DMS79 treated with DMSO at 0.1 percent for 48 hours (cell line): ENCODE results near the gene RNF148.

Experiments used
- DNase-seq: peaks from one replicate; lab custom pipeline; 2025; lab: John Stamatoyannopoulos, UW

Gene RNF148, protein sequence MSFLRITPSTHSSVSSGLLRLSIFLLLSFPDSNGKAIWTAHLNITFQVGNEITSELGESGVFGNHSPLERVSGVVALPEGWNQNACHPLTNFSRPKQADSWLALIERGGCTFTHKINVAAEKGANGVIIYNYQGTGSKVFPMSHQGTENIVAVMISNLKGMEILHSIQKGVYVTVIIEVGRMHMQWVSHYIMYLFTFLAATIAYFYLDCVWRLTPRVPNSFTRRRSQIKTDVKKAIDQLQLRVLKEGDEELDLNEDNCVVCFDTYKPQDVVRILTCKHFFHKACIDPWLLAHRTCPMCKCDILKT

DNA sequence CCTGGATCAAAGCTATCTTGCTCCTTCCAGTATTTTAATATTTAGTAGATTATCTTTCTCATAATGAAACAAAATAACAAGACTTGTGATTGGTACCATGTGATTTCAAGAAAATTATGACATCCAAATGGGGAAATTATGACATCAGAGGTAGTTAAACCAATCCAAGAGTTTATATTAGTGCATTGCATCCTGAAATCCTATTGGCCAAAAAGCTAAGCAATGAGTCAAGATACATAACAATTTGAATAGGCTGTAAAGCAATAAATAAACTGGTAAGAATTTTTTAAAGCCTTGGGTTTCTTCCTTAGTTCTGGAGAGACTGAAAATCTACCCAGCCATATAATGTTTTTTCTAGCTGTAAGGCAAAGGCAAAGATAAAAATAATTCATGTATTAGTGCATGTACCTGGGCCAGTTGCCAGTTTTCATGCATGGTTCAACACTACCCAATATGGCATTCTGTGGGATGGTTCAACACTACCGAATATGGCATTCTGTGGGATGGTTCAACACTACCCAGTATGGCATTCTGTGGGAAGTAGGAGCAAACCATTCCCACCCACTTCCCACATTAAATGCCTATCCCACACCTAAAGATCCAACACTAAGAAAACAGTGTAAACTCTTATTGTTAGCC lies at the start of gene RNF148:
Gene RNF148 (minus strand): TSS at position 51 of the 639 bp plus-strand sequence. CDS start 172 bp downstream, outside the sequence.
- no peak for DNase-seq

DNA sequence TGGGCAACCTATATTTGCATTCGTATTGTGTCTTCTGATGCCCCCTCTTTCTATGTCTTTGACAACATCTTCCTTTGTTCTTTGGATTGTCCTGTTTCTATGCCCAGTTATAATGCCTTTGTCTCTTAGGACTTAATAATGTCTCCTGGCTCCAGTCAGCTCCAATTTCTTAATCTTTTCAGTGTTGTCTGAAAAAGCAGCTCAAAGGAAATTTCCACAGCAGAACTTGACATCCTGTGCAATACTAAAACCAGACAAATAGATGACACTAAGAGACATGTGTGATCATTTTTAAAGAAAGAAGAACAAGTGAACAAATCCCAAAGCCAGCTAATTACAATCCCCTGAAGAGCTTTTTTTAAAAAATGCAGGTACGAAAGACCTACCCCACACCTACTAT lies 47.7 kb upstream of the RNF148 start:
- no peak for DNase-seq

DNA sequence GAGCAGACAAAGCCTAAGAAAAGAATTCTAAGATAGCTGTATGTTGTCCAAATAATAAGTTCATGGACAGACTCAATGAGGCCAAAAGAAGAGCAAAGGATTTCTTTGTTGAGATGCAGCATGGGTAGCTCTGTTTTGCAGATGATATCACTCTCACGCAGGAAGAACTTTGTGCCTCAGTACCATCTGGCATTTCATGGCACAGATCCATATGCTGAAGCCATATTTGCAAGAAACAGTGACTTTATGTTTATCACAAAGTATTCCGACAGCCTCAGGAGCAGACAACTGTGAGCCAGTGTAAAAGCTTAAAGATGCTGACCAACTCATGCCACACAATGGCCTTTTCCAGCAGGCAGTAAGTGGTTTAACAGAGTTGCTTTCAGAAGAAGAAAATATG lies 45.5 kb upstream of the RNF148 start:
- DNase-seq = no peak

DNA sequence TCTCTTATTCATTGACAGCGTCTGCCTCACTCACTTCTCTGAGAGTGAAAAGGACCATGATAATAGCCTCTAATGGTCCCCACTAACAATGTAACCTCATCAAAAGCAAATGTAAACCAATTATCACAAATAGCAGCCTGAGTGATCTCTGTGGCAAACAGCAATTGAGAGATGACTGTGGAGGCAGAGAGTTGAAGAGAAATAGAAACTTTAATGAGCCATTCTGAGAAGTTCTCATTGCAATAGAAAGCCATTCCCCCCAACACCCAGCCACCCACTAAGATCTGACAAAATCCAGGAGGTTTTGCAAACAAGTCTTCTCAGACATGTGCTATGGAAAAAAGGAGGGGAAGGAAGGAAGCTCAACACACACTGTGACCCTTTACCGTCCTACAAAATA lies 44.2 kb upstream of the RNF148 start:
- DNase-seq = no peak

DNA sequence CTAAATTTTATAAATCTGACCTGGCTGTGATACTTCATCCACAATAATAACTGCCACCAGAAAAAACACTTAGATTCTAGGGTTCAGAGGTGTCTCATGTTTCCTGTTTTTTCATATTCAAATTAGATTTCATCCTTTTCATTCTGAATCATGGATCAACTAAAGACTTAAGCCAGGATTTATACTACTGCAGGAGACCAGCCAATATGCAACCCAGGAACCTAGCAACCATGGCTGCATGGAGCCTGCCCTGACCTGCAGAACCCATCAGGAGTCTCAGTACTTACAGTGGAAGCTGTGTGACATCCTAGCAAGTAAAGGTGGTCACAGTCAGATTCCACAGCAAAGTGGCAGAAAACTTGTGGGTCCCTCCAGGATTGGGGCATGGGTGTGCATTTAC lies 40.5 kb upstream of the RNF148 start:
- no peak for DNase-seq

DNA sequence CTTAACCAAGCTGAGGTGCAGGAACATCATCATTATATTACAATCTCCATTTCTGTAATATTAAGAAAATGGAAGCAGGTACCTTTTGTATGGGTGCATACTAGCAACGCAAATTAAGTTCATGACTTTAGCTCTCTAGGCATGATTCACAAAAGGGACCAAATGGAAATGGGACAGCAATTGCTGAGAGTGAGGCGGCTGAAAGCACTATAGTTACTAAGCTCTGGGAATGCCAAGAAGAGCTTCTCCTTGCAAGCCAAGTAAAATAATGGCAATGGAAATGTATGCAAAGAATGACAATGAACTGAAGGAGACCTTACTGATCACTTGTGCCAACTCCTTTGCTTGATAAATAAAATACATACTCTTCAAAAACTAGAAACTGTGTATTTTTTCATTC lies 36.2 kb upstream of the RNF148 start:
- no peak for DNase-seq

DNA sequence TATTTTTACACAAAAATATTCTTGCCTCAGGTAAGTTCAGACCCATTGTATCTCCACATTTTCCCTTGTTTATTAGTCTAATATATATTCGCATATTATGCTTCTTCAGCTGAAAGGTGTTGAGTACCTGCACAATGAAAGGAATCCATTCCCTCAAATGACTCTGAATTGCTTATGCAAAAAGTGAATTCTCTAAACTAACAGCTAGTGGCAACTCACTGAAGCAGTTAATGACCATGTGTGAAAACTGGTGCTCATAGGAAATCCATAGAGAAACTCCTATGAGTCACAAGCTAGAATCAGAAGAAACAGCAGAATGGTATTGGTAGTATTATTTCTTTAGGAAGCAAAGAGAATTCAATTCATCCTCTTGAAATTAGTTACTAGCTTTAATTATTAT lies 33.5 kb upstream of the RNF148 start:
- DNase-seq = no peak

DNA sequence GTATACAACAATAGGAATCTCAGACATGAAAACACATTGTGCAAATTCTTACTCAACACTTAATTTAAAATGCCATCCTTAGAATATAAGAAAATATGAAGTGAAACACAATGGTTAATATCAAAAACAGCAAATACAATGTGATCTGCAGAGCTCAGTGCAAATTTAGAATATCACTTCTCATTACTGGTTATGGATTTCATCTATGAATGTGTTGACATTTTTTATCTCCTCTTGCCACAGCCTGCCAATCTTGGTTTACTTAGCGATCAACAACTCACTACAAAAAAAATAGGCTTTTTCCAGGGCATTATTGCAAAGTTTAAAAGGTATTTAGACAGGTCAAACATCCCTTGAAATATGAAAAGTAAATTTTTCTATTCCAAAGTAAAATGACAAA lies 25.0 kb upstream of the RNF148 start:
- DNase-seq = no peak

DNA sequence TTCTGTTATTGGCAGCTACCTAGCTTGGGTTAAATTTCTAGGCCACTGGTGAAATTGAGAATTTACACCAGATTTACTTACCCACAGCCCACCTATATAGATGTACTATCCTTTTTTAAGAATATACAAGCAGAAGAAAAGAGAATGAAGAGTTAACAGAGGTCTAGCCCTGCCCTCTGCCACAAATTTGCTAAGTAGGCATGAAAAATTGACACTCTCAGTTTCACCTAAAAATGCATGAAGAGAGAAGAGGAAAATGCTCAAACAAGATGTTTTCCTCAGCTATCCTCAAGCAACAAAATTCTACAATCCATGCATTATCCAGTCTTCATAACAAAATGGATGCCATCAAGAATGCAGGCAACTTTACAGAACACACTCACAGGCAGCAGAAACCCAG lies 24.6 kb upstream of the RNF148 start:
- DNase-seq = no peak

DNA sequence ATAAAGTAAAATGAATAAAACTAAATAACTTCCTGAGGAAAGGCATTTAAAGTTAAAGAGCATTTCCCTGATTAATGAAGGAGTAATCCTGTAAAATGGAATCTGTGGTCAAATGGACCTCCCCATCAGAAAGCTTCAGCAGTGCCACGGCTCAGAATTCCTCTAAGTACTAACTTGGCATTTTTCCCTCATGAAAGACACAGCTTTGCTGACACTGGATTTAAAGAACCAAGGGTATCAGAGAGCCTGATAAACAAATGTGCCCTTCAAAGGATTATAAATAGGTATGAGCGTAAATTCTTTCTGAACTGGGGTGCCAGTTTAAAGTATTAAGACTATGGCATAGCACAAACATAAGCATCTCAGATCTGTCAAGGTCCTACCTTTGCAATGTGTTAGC lies 24.2 kb upstream of the RNF148 start:
- DNase-seq = no peak

DNA sequence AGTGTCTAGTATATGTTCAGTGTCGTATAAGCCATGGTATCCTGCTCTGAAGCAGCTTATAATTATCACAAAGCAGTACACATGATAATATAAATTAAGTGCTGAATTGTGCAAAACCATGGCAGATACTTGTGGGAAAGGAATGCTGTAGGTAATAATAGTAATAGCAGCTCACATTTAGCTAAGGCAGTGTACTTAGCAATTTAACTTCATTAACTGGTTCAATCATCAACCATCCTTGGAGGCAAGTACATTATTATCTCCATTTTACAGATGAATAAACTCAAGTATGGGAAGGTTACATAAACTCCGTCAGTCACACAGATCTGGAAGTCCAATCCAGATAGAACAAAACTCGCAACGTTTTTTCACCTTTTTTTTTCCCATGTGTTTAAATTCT lies 21.6 kb upstream of the RNF148 start:
- DNase-seq = no peak

DNA sequence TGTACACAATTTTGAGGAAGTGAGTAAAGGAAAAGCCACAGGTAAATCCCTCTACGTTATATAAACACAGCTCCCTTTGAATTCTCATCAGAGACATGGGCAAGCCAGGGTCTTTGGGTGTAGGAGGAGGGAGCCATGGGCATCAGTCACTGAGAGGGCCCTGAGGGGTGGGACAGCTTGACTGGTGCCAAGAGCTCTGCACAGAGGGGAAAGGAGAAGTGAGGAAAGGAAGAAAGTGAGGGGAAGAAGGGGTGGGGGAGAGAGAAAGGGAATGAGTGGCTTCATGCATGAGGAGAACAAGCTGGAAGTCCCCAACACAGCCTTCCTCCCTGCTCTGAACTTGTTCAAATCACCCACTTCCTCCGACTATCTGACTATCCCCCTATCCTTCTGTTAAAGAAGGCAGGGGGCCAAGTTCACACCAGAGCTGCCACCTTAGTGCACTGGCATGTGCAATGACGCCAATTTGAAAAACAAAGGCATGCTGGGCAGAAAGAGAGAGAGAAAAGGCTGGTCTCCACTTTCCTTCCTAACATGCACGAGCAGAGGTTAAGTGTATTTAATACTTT lies 16.4 kb upstream of the RNF148 start:
- no peak for DNase-seq

DNA sequence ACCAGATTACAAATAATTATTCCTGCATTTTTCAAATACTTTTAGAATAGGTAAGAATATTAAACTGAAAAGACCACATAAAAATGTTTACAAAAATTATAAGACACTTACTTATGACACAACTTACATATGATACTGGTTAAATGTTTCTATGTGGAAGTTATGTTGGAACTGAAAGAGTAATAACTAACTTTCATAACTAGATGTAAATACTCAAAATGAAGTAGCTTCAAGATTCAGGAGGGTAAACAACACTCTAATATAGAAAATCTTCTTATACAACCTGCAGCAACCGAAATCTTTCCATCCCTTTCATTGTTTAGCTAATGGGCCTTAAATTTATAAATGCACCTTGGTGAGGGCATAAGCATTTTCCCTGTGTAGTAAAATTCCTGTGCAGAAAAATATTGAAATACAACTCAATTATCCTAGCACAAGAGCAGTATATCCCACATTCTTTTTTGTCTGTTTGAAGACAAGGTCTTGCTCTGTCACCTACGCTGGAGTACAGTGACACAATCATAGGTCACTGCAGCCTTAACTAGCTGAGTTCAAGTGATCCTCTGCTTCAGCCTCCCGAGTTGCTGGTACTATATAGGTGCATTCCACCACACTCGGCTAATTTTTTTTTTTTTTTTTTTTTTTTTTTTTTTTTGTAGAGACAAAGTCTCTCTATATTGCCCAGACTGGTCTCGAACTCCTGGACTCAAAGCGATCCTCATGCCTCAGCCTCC lies 14.8 kb upstream of the RNF148 start:
- DNase-seq = no peak

DNA sequence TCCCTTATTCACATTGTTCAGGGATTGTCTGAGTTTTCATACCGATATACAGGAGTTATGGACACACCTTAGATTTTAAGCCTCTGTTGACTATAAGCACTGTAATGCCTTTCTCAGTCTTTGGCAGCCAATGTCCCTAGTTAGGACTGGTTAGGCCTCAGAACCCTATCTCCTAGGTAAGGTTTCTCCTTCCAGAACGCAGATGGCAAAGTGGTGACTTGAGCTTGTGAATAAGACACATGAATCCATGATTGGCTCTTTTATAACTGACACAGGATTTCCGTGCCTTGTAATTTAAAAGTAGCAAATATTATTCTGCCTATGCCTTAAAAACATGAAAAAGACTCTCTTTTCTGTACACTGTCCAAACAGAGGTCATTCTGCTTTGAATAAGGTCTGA lies 12.5 kb upstream of the RNF148 start:
- no peak for DNase-seq

DNA sequence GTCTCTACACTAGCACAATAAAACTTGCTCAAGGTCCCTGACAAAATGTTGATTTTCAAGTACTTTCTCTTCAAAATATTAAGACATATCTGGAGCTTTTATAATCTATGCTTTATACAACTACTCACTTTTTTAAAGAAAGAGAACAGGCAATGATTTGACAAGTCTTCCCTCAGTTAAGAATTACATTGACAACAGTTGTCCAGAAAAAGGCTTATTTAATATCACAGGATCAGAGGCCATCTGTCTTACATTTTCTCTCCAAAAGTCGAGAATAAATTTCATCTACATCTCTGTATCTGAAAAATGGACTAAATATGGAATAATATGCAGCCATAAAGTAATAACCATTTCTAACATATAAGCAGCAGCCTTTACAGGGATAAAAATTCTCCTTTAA lies 8.2 kb upstream of the RNF148 start:
- no peak for DNase-seq

DNA sequence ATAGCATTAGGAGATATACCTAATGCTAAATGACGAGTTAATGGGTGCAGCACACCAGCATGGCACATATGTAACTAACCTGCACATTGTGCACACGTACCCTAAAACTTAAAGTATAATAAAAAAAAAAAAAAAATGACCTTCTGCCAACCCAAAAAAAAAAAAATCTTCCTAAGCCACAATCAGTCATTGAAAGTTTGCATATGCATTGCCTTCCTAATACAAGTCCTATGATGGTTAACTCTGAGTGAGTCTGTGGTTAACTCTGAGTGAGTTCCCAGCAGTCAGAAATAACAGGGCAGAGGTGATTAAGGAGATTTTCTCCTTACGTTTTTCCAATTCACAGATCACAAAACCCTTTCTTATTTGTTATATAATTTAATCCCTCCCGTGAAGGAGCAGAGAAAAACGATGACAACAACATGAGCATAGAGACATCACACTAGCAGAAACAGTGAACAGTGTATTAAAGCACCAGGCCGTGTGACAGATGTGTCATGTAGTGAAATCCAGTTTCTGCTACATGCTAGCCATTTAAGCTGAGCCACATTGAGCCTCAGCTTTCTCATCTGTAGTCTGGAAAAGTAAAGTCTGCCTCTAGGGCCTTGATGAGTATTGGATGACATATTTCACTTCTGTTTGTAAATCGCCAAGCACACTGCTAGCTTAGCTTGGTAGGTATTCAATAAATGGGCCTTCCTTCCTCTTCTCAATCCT lies 7.4 kb upstream of the RNF148 start:
- no peak for DNase-seq

DNA sequence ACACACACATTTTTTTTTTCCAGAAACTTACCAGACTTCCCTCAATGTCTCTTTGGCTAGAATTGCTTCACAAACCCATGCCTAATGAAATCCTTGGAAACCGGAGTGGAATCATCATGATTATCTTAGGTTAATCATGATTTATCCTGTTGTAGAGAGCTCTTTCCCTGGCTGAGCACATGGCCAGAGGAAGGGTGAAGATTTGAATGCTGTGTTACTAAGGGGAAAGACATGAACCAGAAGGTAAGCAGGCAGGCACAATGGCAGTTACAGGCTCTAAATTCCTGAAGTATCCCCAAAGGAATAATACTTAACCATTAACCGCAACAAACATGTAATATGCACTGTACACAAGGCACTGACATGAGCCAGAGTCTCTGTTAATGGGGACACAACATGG lies 4.1 kb upstream of the RNF148 start:
- DNase-seq = no peak

DNA sequence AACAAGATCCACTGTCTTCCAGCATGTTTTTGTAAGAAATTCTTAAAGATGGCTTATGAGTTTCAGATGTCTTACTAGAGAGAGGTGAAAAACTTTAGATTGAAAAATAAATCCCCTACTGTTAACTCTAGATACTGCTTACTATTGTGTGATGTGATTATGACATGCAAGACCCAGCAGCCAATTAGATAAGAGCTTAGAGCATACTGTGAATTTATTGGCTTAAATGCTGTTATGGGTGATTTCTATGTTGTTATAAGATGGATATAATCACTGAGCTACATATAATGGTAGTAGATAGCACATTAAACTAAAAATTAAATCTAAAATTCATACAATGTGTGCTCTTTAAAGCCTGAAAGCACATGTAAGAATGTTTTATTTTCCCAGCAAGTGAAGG lies 3.7 kb downstream of the RNF148 start, which contains the start of gene RNF133:
Gene RNF133 (minus strand): TSS at position 101 of the 400 bp plus-strand sequence. CDS start 199 bp downstream, outside the sequence.
- no peak for DNase-seq

DNA sequence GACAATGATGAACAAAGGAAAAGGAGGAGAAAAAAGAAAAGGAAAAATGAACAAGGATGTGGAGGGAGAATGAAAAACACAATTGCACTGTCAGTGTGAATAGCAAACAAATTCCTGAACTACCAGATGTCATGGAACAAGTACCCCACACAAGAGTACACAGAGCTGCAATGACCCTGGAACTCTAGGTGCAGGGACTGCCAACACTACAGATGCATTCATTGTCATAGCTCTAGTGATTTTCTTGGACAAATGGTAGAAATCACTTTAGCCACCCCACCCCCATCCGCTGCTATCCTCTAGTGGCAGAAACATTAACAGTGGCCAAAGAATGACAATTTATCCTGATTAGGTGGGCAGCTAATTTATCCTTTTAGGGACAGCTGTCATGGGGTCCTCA lies 6.9 kb downstream of the RNF148 start:
- no peak for DNase-seq

DNA sequence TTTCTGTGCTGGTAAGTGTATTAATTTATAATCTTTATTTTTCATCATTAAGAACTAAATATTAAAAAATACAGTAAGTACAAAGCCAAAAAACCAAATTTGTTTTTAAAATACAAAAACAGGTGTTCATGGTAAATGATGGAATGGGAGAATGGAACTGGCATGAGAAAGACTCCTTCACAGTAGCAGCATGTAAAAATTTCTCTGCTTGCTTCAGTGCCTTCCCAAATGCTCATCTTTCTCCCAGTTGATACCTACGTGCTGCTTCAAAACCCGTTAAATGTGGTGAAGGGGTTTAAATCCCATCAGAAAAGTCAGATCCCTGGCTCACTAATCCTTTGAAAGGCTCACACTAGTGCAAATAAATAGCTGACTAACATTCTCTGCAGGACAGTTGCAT lies 8.0 kb downstream of the RNF148 start:
- no peak for DNase-seq

DNA sequence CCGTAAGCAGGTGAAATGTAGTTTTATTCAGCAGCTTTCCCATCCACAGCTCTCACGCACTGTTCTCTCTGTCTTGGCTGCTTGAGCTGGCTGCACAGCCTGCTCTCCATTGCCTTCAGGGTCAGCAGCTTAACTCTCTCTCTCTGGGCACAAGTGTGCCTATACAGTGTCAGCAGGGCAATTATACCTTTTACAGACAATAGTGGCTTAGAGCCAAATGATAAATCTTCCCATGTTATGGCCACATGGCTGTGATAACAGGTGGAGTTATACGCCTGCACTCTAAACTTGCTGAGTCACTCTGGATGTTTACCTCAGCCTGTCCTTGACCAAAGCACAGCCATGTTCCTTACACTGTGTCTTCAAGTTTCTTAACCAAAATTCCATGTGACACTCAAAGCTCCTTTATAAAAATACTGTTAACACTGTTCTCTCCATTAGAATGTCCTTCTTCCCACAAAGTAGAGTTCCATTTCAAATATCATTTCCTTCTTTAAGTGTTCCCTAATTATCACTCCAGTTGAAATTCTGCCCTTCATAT lies 9.9 kb downstream of the RNF148 start:
- no peak for DNase-seq
